ENCODE measurements around the gene EEPD1.

The EEPD1 gene

GRCh38 chr7:36204929-36205635 lies 52.0 kb downstream of the EEPD1 start:
- Histone ChIP-seq H3K4me1 (ENCODE audit: low read length) (no peaks in the 10 kb centered on the region), H2AFZ (ENCODE audit: low read depth, low read length) (no peak overlapping the region), H3K9me3 (ENCODE audit: insufficient read depth, low read length) (no peaks in the 10 kb centered on the region), H3K27me3 (ENCODE audit: low read depth, low read length) (peaks cover 10% of the 10 kb centered on the region), H3K9ac (ENCODE audit: low read length) (no peak overlapping the region), H3K4me3 (ENCODE audit: low read length) (no peak overlapping the region), H3K4me2 (ENCODE audit: low read length) (no peak overlapping the region), H3K36me3 (replicated peaks; ENCODE audit: low read depth, low read length) (no peaks in the 10 kb centered on the region), H3K79me2 (ENCODE audit: low read length) (no peaks in the 10 kb centered on the region), H4K20me1 (ENCODE audit: insufficient read depth, low read length) (no peaks in the 10 kb centered on the region), H3K27ac (ENCODE audit: low read length) (no peak overlapping the region)
- TF ChIP-seq CTCF (IDR thresholded peaks at IDR 0.05; ENCODE audit: low read depth, low read length) (no peak), EZH2phosphoT487 (IDR thresholded peaks at IDR 0.05; ENCODE audit: low read depth) (no peak)

- no peak overlapping the region for H3K27ac ChIP-seq (ENCODE audit: low read length)
- H2AFZ ChIP-seq (ENCODE audit: low read depth, low read length) = no peak overlapping the region
- no peaks in the 10 kb centered on the region for H4K20me1 ChIP-seq (ENCODE audit: insufficient read depth, low read length)
- H3K27me3 ChIP-seq (ENCODE audit: low read depth, low read length) = peaks cover 5% of the 10 kb centered on the region
- no peaks in the 10 kb centered on the region for H3K79me2 ChIP-seq (ENCODE audit: low read length)
- H3K9ac ChIP-seq (ENCODE audit: low read length) = no peak overlapping the region
- H3K4me1 ChIP-seq (ENCODE audit: low read length) = no peaks in the 10 kb centered on the region
- H3K4me3 ChIP-seq (ENCODE audit: low read length) = no peak overlapping the region
- H3K9me3 ChIP-seq (ENCODE audit: insufficient read depth, low read length) = no peaks in the 10 kb centered on the region
- no peaks in the 10 kb centered on the region for H3K36me3 ChIP-seq (replicated peaks; ENCODE audit: low read depth, low read length)
- H3K4me2 ChIP-seq (ENCODE audit: low read length) = no peak overlapping the region
- TF ChIP-seq CTCF (IDR thresholded peaks at IDR 0.05; ENCODE audit: low read depth, low read length) = no peak
- no peak for TF ChIP-seq EZH2phosphoT487 (IDR thresholded peaks at IDR 0.05; ENCODE audit: low read depth)
Measured at GRCh38 chr7:36205803-36206202, 52.7 kb downstream of the EEPD1 start.

GRCh38 chr7:36207451-36208291 lies 54.6 kb downstream of the EEPD1 start:
- Histone ChIP-seq H3K4me2 (ENCODE audit: low read length) (no peak overlapping the region), H3K9ac (ENCODE audit: low read length) (no peak overlapping the region), H2AFZ (ENCODE audit: low read depth, low read length) (no peak overlapping the region), H3K4me3 (ENCODE audit: low read length) (no peak overlapping the region), H3K27me3 (ENCODE audit: low read depth, low read length) (0 out of 2 replicates have a peak, but pooled peaks cover 3% of the 10 kb centered on the region), H3K27ac (ENCODE audit: low read length) (no peak overlapping the region), H4K20me1 (ENCODE audit: insufficient read depth, low read length) (no peaks in the 10 kb centered on the region), H3K79me2 (ENCODE audit: low read length) (no peaks in the 10 kb centered on the region), H3K4me1 (ENCODE audit: low read length) (no peaks in the 10 kb centered on the region), H3K9me3 (ENCODE audit: insufficient read depth, low read length) (no peaks in the 10 kb centered on the region), H3K36me3 (replicated peaks; ENCODE audit: low read depth, low read length) (no peaks in the 10 kb centered on the region)
- TF ChIP-seq CTCF (IDR thresholded peaks at IDR 0.05; ENCODE audit: low read depth, low read length) = no peak
- no peak for TF ChIP-seq EZH2phosphoT487 (IDR thresholded peaks at IDR 0.05; ENCODE audit: low read depth)

- Histone ChIP-seq H3K79me2 (ENCODE audit: low read length) (no peaks in the 10 kb centered on the region), H3K4me3 (ENCODE audit: low read length) (no peak overlapping the region), H3K36me3 (replicated peaks; ENCODE audit: low read depth, low read length) (no peaks in the 10 kb centered on the region), H3K27ac (ENCODE audit: low read length) (no peak overlapping the region), H3K4me1 (ENCODE audit: low read length) (no peaks in the 10 kb centered on the region), H3K9ac (ENCODE audit: low read length) (no peak overlapping the region), H3K27me3 (ENCODE audit: low read depth, low read length) (0 out of 2 replicates have a peak, but pooled peaks cover 3% of the 10 kb centered on the region), H3K9me3 (ENCODE audit: insufficient read depth, low read length) (no peaks in the 10 kb centered on the region), H4K20me1 (ENCODE audit: insufficient read depth, low read length) (no peaks in the 10 kb centered on the region), H3K4me2 (ENCODE audit: low read length) (no peak overlapping the region), H2AFZ (ENCODE audit: low read depth, low read length) (no peak overlapping the region)
- TF ChIP-seq CTCF (IDR thresholded peaks at IDR 0.05; ENCODE audit: low read depth, low read length) (no peak), EZH2phosphoT487 (IDR thresholded peaks at IDR 0.05; ENCODE audit: low read depth) (no peak)
Measured at GRCh38 chr7:36208426-36208825, 55.4 kb downstream of the EEPD1 start.

Data from OCI-LY3 (cell line).